H9 (cell line): ENCODE data around the gene RMC1. TPM values are rescaled to one million over a fixed set of nuclear protein-coding genes. Genes with fewer than 3 reads are reported as not detected.

Experiments
- DNase-seq: peaks from one replicate; pipeline ENCODE4 v3.0.0-alpha.2; 2017
- H2AFZ ChIP-seq: one replicate; pipeline ENCODE4 v1.6.1; 2013; ENCODE audit warnings: mild to moderate bottlenecking, low read length, control low read depth, moderate library complexity
- H2AK5ac ChIP-seq: 2 replicates; pipeline ENCODE4 v1.6.1; 2013; ENCODE audit warnings: low read length, control low read depth, mixed read lengths; ENCODE audit not compliant: insufficient read length
- H2BK120ac ChIP-seq: one replicate; pipeline ENCODE4 v1.6.1; 2013; ENCODE audit warnings: low read depth, mild to moderate bottlenecking, low read length, control low read depth, inconsistent platforms; ENCODE audit not compliant: poor library complexity, severe bottlenecking
- H2BK12ac ChIP-seq: 2 replicates; pipeline ENCODE4 v1.6.1; 2013; ENCODE audit warnings: low read length, control low read depth, mixed read lengths, low read depth; ENCODE audit not compliant: insufficient read length
- H2BK15ac ChIP-seq: 2 replicates; pipeline ENCODE4 v1.6.1; 2013; ENCODE audit warnings: low read depth, low read length, control low read depth
- H2BK20ac ChIP-seq: one replicate; pipeline ENCODE4 v1.6.1; 2013; ENCODE audit warnings: low read depth, mild to moderate bottlenecking, low read length, control low read depth, inconsistent platforms; ENCODE audit not compliant: poor library complexity, severe bottlenecking
- H2BK5ac ChIP-seq: 2 replicates; pipeline ENCODE4 v1.6.1; 2013; ENCODE audit warnings: low read length, control low read depth, mixed read lengths; ENCODE audit not compliant: insufficient read length
- H3K14ac ChIP-seq: 2 replicates; pipeline ENCODE4 v1.6.1; 2013; ENCODE audit warnings: low read length, control low read depth; ENCODE audit not compliant: insufficient read depth
- H3K18ac ChIP-seq: 2 replicates; pipeline ENCODE4 v1.6.1; 2013; ENCODE audit warnings: low read depth, mild to moderate bottlenecking, mixed read lengths, low read length, control low read depth; ENCODE audit not compliant: insufficient read length
- H3K23ac ChIP-seq: 2 replicates; pipeline ENCODE4 v1.6.1; 2013; ENCODE audit warnings: low read length, control low read depth, mixed read lengths, low read depth; ENCODE audit not compliant: insufficient read length
- H3K23me2 ChIP-seq: 2 replicates; pipeline ENCODE4 v1.6.1; 2013; ENCODE audit warnings: low read depth, mild to moderate bottlenecking, mixed read lengths, low read length, control low read depth; ENCODE audit not compliant: insufficient read length, poor library complexity, severe bottlenecking
- H3K27ac ChIP-seq: 2 replicates; pipeline ENCODE4 v1.5.1; 2013; ENCODE audit warnings: low read length, control low read depth, mixed read lengths, low read depth; ENCODE audit not compliant: insufficient read length
- H3K27me3 ChIP-seq: 2 replicates; pipeline ENCODE4 v1.6.1; 2013; ENCODE audit warnings: low read length, control low read depth, inconsistent platforms; ENCODE audit not compliant: insufficient read depth
- H3K4ac ChIP-seq: 2 replicates; pipeline ENCODE4 v1.6.1; 2013; ENCODE audit warnings: low read depth, mild to moderate bottlenecking, control low read depth, inconsistent platforms, low read length, moderate library complexity
- H3K4me1 ChIP-seq: 2 replicates; pipeline ENCODE4 v1.6.1; 2013; ENCODE audit warnings: low read length, control low read depth, inconsistent platforms; ENCODE audit not compliant: insufficient read depth
- H3K4me2 ChIP-seq: 2 replicates; pipeline ENCODE4 v1.6.1; 2013; ENCODE audit warnings: low read length, control low read depth, mixed read lengths; ENCODE audit not compliant: insufficient read length, insufficient read depth
- H3K56ac ChIP-seq: 2 replicates; pipeline ENCODE4 v1.6.1; 2013; ENCODE audit warnings: low read depth, mild to moderate bottlenecking, mixed read lengths, low read length, control low read depth; ENCODE audit not compliant: insufficient read length
- H3K79me1 ChIP-seq: 2 replicates; pipeline ENCODE4 v1.6.1; 2013; ENCODE audit warnings: low read depth, mild to moderate bottlenecking, moderate library complexity, low read length, control low read depth, inconsistent platforms; ENCODE audit not compliant: insufficient read depth, poor library complexity, severe bottlenecking
- H3K79me2 ChIP-seq: 2 replicates; pipeline ENCODE4 v1.6.1; 2013; ENCODE audit warnings: low read length, control low read depth, inconsistent platforms; ENCODE audit not compliant: insufficient read depth
- H3K9ac ChIP-seq: 2 replicates; pipeline ENCODE4 v1.6.1; 2013; ENCODE audit warnings: low read length, control low read depth, mixed read lengths; ENCODE audit not compliant: insufficient read length; ENCODE audit errors: extremely low read depth
- H3K9me3 ChIP-seq: one replicate; pipeline ENCODE4 v1.6.1; 2013; ENCODE audit warnings: low read depth, low read length, inconsistent platforms; ENCODE audit not compliant: control insufficient read depth
- H3T11ph ChIP-seq: one replicate; pipeline ENCODE4 v1.6.1; 2013; ENCODE audit warnings: mild to moderate bottlenecking, low read length, control low read depth, inconsistent platforms
- H4K20me1 ChIP-seq: one replicate; pipeline ENCODE4 v1.6.1; 2013; ENCODE audit not compliant: control insufficient read depth, insufficient read length, insufficient read depth
- H4K5ac ChIP-seq: 2 replicates; pipeline ENCODE4 v1.6.1; 2013; ENCODE audit warnings: low read depth, mild to moderate bottlenecking, mixed read lengths, low read length, control low read depth; ENCODE audit not compliant: insufficient read length
- H4K8ac ChIP-seq: replicated peaks from 2 replicates; pipeline ENCODE4 v1.6.1; 2013; ENCODE audit warnings: low read length, control low read depth, mixed read lengths, low read depth; ENCODE audit not compliant: insufficient read length
- H4K91ac ChIP-seq: 2 replicates; pipeline ENCODE4 v1.6.1; 2013; ENCODE audit warnings: low read depth, mild to moderate bottlenecking, moderate library complexity, mixed read lengths, low read length, control low read depth; ENCODE audit not compliant: insufficient read length
- H3K27ac Mint-ChIP-seq, 3 experiments: 2 replicates in 2 of 3; 3 replicates in 1 of 3; pipeline ENCODE4 v1.8.0; 2020 to 2021; ENCODE audit warnings: mixed read lengths in 3 of 3, mild to moderate bottlenecking in 1 of 3, moderate library complexity in 1 of 3
- H3K27me3 Mint-ChIP-seq: 2 replicates; pipeline ENCODE4 v1.8.0; 2021; ENCODE audit warnings: low read depth, mild to moderate bottlenecking, moderate library complexity, mixed read lengths
- H3K36me3 Mint-ChIP-seq, 3 experiments: 2 replicates in 2 of 3; 3 replicates in 1 of 3; pipeline ENCODE4 v1.8.0; 2020 to 2021; ENCODE audit warnings: low read depth in 3 of 3, mixed read lengths in 3 of 3; ENCODE audit not compliant: insufficient read depth in 1 of 3
- H3K4me1 Mint-ChIP-seq, 2 experiments: 2 replicates each; pipeline ENCODE4 v1.8.0; 2020; ENCODE audit warnings: mixed read lengths in 2 of 2
- H3K4me3 Mint-ChIP-seq, 2 experiments: 2 replicates in 1 of 2; 3 replicates in 1 of 2; pipeline ENCODE4 v1.8.0; 2020 to 2021; ENCODE audit warnings: mild to moderate bottlenecking in 2 of 2, mixed read lengths in 2 of 2, moderate library complexity in 1 of 2
- H3K9me3 Mint-ChIP-seq, 2 experiments: 2 replicates in 1 of 2; 3 replicates in 1 of 2; pipeline ENCODE4 v1.8.0; 2020; ENCODE audit warnings: mild to moderate bottlenecking in 2 of 2, mixed read lengths in 2 of 2, moderate library complexity in 1 of 2
- CTCF ChIP-seq: fragments of 200-600 bp; sonication (generic); conservative IDR thresholded peaks from 3 replicates; pipeline ENCODE4 v1.8.0; 2021; ENCODE audit warnings: antibody characterized with exemption, mild to moderate bottlenecking
- WGBS: extraction: QIAGEN DNeasy Blood & Tissue Kit; methylation state at CpG from one replicate; pipeline ENCODE4 v1.1.7; 2013; ENCODE audit warnings: missing lambda C conversion rate, low lambda C conversion rate, mixed read lengths; ENCODE audit not compliant: insufficient read length; ENCODE audit errors: extremely low coverage; 5-methylcytosine and 5-hydroxymethylcytosine counted together
- total RNA-seq: library from RNA; stranded (reverse); gene quantifications from 2 replicates; pipeline ENCODE4 v1.2.1, GENCODE V29; 2021

Gene RMC1
- total RNA-seq, 1 experiment from 2014 or later, result 21.3 TPM

- Mint-ChIP-seq H3K27ac (peak overlapping the region; percentile 46 to 80 (median 52); a peak in 4 of 7 replicates), H3K9me3 (no peaks in the 10 kb centered on the region), H3K4me3 (no peak overlapping the region), H3K27me3 (no peaks in the 10 kb centered on the region), H3K4me1 (no peaks in the 10 kb centered on the region), H3K36me3 (peaks cover 19 to 86% (median 66%) of the 10 kb centered on the region in 3 experiments; a peak in 6 of 7 replicates)
- Histone ChIP-seq H3K9me3 (no peaks in the 10 kb centered on the region), H3K4me1 (no peaks in the 10 kb centered on the region), H2BK5ac (no peak overlapping the region), H3K4me2 (no peak overlapping the region), H4K8ac (no peak overlapping the region), H3T11ph (no peak overlapping the region), H3K23me2 (no peaks in the 10 kb centered on the region), H3K79me1 (no peaks in the 10 kb centered on the region), H3K27ac (no peak overlapping the region), H2BK12ac (no peak overlapping the region), H3K18ac (no peak overlapping the region), H2BK15ac (no peak overlapping the region), H3K14ac (no peak overlapping the region), H2BK120ac (no peak overlapping the region), H3K23ac (no peak overlapping the region), H4K5ac (no peak overlapping the region), H3K4ac (no peak overlapping the region), H3K27me3 (no peaks in the 10 kb centered on the region), H3K79me2 (no peaks in the 10 kb centered on the region), H2AK5ac (no peak overlapping the region), H4K20me1 (no peaks in the 10 kb centered on the region), H3K9ac (no peak overlapping the region), H2AFZ (no peak overlapping the region), H3K56ac (no peak overlapping the region), H4K91ac (no peak overlapping the region), H2BK20ac (no peak overlapping the region)
- no peak for TF ChIP-seq CTCF
- no CpG with 5 or more reads among the region's 5 CpGs for WGBS
- no peak for DNase-seq
Observed at GRCh38 chr18:23526501-23527063, 23.3 kb downstream of the RMC1 start.
